Hepatic stellate cell (primary cell): ENCODE results near the gene METTL24.

ENCODE experiments used
- DNase-seq: peaks from one replicate; pipeline ENCODE4 v3.0.0; 2011; ENCODE audit warnings: low spot score

The METTL24 gene

DNA sequence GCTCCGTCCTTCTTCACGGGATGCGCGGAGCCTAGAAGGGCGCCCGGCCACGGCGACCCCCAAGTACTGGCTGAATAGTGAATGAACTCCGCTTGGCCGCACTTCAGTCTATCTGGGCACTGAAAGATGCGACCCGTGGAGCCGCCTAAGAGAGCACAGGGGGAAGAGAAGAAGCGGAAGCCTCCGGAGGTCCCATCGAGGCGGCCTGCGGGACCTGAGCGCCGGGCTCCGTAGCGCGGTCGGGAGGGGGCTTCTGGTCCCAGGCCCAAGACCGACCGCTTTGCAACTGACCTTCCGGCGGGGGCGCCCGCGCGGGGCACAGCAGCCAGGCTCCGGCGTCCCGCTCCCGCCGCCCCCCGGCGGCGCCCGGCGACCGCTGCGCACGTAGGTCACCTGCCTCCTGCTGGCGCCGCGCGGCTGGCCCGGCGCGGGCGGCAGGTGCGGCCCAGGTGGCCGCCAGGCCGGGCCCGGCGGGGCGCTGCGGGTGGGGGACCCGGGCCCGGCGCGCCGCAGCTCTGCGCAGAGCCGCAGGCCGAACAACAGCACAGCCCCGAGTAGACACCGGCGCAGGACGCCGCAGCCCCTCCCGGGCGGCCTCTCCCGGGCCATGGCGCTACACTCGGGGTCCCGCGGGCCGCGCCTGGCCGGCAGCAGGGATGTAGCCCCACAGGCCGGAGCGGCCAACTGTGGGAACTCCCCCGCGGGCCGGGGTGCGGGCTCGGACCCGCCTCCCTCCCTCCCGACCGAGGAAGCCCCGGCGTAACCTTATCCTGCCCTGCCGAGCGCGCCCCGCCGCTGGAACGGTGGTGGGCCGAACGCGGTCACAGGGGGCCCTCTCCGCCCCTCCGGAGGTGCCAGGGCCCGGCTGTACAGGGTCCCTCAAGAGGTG lies at the start of gene METTL24:
METTL24 (minus strand) TSS at position 686 of the 889 bp plus-strand sequence; CDS start at position 609, 77 bp downstream.
- no peak for DNase-seq

DNA sequence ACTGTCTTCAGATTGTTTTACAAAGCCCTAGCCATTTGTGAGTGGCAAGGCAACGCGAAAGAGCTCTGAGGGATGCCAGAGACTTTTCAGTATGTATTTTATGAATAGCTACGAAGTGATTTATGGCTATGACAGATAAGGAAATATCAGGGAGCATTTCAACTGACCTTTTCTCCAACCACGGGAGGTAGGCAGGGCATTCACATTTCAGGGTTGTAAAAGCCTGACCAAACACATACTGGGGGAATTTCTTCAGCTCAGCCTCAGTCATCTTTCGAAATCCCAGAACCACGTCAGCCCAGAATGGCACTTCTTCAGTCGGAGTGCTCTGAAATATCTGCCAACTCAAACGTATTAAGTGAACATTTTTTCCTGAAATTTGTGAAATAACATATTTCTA lies 46.5 kb upstream of the METTL24 start:
- no peak for DNase-seq

DNA sequence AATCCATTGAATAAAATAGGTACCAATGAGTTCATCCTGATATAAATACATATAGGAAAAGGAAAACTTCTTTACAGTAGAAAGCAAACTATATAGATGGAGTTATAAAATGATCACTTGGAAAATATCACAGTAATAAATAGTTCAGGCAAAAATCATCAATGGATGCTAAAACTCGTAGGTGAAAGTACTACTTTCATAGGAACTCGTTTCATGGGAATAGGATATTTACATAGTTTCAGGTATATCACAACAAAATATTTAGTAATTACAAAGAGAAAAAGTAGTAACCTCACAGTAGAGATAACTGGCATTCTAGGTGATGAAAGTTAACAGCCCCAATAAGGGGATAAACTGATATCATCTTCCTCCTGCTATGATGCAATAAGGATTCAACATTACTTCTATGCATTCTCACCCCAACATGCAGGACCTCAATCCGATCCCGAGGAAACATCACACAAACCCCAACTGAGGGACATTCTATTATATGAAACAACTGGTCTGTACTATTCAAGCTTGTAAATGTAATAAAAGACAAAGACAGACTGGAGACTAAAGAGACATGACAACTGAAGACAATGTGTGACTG lies 43.5 kb upstream of the METTL24 start:
- DNase-seq, result no peak

DNA sequence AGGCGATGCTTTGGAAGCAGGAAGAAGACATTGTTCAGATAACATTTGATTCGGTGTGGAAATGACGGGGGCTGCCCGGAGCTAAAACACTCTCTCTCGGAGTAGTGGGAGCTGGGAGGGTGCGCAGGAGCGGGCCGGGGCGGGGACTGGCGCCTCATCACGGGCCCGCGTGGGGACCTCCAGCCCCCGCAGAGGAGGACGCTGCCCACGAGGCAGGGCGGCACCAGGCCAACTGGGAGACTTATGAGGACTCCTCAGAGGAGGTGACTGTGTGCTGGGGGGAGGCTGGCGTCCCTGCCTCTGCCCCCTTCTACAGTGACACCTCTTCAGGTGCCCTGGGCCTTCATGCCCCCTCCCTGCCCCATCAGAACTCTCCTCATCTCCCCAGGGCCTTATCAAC lies 42.1 kb upstream of the METTL24 start:
- DNase-seq, result no peak

DNA sequence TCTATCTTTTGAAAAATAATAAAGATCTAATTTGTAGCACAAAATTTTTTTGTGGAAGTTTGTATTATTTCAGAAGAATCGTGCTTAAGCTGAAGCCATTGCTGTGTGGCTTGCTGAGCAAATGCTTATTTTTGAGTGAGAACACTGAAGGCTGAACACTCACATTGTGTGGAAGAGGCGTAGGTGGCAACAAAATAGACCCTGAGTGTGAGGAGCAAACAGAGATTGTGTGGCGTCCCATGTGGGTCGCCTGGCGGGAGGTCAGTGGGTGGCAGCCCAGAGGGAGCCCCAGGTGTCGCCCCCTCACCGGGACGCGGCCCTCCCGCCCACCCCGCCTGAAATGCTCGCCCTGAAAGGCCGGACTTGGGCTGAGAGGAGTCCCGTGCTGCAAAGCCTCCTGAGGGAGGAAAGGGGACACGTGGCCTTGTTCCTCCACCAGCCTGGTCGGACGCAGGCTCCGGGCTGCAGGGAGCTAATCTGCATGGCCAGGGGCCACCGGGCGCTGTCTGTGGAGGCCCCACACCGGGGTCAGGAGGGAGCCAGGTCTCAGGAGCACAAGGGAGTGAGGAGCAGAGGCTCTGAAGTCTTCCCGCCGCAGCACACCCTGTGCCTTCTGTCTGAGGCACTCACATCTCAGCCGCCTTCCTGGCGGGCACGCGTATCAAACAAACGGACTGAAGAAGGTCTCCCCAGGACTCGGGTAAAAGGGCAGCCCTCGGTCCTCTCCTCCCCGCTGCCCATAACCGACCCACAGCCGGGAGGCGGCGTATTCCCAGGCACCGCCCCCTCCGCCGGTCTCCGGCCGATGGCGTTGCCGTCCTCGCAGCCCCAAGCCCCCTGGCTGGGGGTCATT lies 41.3 kb upstream of the METTL24 start:
- peak; percentile 46 for DNase-seq

DNA sequence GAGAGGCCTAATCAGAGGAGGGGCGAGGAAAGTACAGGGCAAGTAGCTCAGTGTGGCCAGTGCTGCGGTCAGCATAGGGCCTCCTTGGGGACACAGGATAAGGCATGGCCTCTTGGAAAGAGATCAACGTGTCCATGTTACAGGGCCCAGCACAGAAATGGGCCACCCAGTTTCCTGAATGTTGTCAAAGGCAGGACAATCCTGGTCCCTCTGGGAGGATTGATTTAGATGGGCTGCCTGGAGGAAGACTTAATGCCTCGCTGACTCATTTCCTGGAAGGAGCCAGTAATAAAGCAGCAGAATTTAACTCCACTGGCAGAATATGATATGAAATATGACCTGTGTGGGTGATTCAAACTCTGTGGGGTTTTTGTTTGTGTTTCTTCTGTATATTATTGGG lies 40.6 kb upstream of the METTL24 start:
- peak; percentile 69 for DNase-seq

DNA sequence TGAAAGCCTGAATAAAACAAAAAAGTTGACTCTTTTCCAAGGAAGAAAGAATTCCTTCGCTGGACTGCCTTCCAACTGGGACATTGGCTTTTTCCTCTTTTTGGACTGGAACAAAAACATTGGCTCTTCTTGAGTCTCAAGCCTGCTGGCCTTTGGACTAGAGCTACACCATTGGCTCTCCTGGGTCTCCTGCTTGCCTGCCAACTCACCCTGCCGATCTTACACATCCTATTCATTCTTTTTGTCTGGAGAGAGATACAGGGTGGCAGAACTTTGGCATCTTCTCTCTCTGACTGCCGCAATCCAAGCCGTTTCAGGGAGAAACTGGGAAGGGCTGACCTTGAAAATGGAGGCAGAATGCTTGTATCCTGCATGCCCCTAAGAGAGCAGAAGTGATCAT lies 37.1 kb upstream of the METTL24 start:
- DNase-seq, result no peak

DNA sequence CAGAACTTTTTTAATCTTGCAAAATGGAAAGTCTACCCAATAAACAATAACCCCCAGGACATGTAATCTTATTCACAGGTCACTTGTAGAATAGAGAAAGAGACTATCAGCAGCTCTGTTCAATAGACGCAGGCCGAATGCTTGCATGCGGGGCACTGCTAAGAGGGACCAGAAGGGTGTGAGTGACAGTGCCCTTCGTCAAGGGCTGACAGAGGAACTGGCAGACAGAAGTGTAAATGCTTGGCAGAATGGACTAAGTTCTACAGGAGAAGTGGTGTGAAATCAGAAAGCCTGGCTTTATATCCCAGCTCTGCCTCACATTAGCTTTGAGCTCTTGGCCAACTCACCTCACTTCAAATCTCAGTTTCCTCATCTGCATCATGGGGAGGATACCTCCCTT lies 36.3 kb upstream of the METTL24 start:
- DNase-seq, result no peak

DNA sequence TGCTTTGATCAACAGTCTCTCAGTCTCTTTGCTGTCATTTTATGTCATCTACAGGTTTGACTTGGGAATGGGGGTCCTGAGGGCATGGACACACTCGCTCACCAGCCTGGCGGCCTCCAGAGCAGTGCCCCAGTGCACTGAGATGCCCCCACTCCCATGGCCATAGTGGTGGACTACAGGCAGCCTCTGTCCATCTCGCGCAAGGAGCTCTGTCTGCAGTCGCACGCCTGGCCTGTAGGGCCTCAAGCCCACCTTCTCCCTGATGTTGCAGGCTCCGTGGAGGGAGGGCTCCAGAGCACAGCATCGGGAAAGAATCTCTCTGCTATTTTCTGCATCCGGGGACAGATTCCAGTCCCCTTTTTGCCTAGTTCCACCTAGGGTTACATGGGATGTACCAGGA lies 34.6 kb upstream of the METTL24 start:
- DNase-seq, result no peak

DNA sequence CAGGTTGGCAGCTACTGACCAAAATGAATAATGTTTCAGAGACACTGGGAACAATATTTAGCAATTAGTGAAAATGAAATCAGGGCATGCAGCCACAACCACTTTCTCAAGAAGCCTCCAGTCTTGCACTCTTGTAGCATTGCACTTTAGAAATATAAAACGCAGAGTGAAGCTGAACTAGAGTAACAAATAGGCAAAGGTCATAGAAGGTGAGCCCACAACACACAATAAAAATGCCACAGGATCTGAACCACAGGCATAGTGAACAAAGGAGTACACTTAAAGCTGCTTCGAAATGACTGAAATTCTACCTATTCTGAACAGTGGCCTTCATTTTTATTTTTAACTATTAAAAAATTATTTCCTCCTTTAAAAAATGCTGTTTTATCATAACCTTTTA lies 32.3 kb upstream of the METTL24 start:
- no peak for DNase-seq

- DNase-seq, result no peak
Measured at GRCh38 chr6:110389689-110390382, 31.7 kb upstream of the METTL24 start.

DNA sequence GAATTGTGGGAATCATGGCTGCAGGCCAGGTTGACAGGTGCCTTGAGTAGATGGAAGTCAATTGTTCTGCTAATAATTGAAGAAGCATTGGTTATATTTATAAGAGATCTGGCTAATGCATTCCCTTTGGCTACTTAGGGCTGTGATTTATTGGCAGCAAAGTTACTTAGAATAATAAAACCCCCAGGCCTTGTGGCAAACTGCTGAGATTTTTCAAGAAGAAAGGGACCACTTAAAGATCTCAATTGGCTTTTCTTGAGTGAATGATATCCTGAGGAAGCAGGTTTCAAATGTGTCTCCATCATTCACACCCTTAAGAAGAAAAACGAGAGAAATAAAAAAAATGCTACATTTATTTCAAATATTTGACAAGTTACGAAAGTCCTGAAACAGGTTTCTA lies 29.8 kb upstream of the METTL24 start:
- no peak for DNase-seq

DNA sequence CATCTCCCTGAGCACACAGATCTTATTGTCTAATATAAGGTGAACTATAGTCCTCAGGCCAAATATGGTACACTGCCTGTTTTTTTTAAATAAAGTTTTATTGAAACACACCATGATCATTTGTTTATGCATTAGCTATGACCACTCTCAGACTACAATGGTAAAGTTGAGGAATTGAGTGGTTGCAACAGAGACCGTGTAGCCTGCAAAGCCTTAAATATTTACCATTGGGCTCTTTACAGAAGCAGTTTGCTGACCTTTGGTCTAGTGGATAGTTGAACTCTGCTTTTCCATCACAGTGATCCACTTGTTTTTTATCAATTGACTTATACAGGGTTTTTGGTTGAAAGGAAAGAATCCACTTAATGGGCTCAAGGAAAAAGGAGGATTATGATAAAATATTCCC lies 27.3 kb upstream of the METTL24 start:
- DNase-seq, result no peak

DNA sequence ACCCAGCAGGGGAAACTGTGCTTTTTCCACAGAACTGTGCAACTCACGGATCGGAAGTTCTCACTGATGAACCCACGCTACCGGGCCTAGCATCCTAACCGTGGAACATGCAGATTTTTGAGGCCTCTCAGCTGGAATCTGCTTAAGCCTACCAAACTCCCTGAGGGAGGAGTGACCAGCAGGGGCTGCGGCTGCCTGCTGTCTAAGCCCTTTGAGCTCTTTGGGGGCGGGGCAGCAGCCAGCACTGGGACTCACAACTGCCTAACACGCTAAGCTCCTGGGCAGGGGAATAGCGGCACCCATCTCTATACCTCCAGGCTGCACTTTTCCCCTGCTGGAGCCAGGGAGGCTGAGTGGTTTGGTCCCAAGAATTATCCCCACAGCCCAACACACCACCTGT lies 20.4 kb upstream of the METTL24 start:
- DNase-seq, result no peak

GRCh38 chr6:110369066-110369465 lies 10.9 kb upstream of the METTL24 start:
- no peak for DNase-seq

- DNase-seq, result no peak
Measured at GRCh38 chr6:110368284-110368683, 10.1 kb upstream of the METTL24 start.

DNA sequence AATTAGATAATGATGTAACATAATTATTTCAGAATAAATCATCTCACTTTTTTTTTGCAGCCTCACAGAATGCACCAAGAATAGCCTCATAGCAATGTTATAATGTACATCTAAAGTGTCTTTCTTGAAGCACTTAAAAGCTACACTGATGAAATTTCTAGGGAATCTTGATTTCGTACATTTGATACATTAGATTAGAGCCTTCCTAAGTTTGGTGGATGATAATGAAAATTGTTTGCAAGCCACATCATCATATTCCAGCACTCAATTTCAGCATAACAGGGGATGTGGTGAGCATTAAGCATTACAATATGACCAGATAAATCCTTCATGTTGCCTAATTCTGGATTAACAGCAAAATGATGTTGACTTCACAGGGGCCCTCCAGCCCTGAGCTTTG lies 9.7 kb upstream of the METTL24 start:
- no peak for DNase-seq

DNA sequence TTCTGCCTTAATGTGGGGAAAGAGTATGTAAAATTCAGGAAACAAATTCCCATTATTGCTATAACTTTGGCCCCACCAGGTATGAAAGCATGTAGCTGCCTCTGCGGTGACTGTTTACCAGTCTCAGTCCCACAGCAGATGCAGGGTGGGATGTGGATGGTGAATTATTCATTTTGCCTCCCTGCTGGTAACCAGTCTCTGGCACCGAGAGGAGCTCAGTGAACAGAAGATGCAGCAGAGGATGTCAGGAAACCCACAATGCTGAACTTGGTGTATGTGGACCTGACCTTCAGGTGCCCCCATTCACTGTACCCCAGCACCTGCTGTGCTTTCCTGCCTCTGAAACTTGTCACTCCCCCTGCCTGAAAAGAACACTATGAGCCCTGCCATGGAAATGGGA lies 8.8 kb upstream of the METTL24 start:
- no peak for DNase-seq

DNA sequence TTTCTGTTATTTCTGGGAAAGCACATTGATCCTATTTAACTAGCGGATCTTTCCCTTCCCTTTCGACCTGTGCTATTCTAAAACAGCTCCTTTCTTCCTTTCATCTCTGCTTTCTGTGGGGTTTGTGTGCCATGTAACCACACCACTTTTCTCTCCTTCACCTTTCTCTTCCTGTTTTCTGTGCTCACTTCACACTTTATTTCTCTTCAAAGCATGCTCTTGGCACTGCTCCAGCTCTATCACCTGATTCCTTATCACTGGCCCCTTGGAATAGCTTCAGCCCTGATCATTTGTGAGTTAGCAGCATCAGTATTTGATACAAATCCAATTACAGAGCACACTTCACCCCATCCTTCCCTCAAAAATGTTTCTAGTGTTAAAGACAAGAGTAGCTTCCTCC lies 8.1 kb upstream of the METTL24 start:
- no peak for DNase-seq

DNA sequence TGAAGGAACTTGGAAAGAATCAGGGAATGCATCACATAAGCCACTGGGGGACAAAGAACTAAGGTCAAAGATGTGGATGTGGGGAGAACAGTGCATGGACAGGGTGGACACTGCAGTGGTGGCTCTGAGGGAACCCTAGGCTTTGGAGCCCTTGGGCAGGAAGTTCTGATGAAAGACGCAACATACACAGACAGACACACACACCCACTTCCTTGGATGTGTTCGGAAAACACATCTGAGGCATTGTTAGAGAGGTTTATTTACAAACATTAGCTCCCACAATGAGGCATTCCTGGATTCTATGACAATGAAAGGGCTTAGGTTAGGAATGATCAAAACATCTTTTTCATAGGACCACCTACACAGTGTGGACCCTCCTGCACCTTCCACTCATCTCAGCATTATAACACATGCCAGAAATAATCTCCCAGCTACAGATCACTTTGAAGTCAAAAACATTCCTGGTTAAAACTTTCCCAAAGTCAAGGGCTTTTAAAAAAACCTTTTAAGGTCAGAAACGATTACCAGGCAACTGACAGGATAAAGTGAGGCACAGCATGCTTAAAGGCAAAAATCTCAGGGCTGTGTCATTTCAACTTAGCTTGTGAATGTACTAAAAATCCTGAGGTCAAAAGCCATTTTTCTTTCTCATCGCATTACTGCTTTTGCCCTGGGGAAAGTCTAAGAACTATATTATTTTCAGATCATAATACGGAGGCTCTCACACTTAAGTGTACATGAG lies 6.4 kb upstream of the METTL24 start:
- no peak for DNase-seq

GRCh38 chr6:110363748-110364147 lies 5.6 kb upstream of the METTL24 start:
- no peak for DNase-seq
